PC-3 (cell line): Measurements from ENCODE around the gene SIL1.

Experiments
- CTCF ChIP-seq: fragments of 300-600 bp; sonication (generic); conservative IDR thresholded peaks from 2 replicates; pipeline ENCODE4 v1.5.1; 2017; ENCODE audit warnings: antibody characterized with exemption, low read depth, mild to moderate bottlenecking, low read length
- EZH2 ChIP-seq: fragments of 300-600 bp; sonication (generic); IDR thresholded peaks from one replicate; pipeline ENCODE4 v1.6.1; 2017; ENCODE audit warnings: antibody characterized with exemption, mild to moderate bottlenecking, low read length; ENCODE audit not compliant: unreplicated experiment

DNA sequence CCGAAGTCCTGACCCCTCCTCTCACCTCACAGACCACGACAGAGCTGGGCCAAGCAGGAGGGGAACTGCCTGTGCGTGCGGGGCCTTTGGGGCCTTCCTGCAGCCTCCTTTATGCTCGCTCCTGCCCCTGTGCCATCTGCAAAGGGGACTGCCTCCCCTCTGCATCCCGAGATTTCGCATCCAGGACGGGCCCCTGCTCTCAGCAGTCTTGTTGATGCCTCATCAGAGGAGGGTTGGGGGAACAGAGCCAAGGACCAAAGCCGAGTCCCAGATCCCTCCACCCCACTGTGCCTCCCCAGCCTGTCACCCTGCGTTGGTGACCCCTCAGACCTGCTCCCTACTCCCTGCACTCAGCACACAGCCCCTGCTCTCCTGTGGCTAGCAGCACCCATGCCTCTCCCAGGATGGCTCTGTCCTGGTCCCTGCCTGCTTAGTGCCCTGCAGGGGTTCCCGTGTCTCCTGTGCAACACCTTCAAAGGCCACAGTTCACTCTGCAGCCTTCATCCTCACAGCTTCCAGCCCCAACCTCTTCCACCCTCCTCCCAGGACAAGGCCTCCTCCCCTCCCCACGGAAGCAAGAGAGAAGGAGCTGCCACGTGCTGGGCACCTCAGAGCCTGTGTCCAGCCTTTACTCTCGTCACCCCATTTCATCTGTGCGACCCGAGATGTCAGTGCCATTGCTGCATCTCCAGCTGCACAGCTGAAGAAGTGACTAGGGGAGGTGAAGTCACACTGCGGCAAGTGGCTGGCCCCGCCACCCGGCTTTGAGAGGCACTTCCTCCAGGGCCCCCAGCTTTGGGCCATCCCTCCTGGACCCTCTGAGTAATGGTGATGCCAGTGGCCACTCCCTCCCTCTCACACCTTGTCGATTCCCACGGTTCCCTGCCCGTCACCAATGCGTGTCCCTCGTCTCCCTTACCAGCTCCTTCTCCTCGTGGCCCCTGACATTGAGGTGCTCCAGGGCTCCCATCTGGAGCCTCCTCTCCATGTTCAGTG is 260.5 kb downstream of the SIL1 start:
- TF ChIP-seq CTCF (no peak), EZH2 (no peak)
